Spleen (tissue), 11 donors: ENCODE results near the gene TRABD2A. TPM values are rescaled to one million over a fixed set of nuclear protein-coding genes. Genes with fewer than 3 reads are reported as not detected.

Source experiments
- DNase-seq: peaks from one replicate; pipeline ENCODE4 v3.0.0-alpha.2; 2020
- H3K27ac ChIP-seq, 8 donors: fragments of 200-600 bp; sonication (generic) in 7 of 8; 1 replicate in 4 of 8; 2 replicates in 4 of 8; pipeline versions ENCODE4 v1.5.0 to v1.8.0; 2016 to 2021; ENCODE audit warnings: inconsistent platforms in 4 of 8, mild to moderate bottlenecking in 4 of 8, moderate library complexity in 1 of 8
- H3K27me3 ChIP-seq, 7 donors: fragments of 200-600 bp; sonication (generic) in 6 of 7; replicated peaks in 1 of 7; 1 replicate in 4 of 7; 2 replicates in 3 of 7; pipeline versions ENCODE4 v1.5.0 to v1.8.0; 2016 to 2021; ENCODE audit warnings: inconsistent platforms in 3 of 7, mild to moderate bottlenecking in 1 of 7
- H3K36me3 ChIP-seq, 6 donors: fragments of 200-600 bp; sonication (generic) in 5 of 6; 1 replicate in 4 of 6; 2 replicates in 2 of 6; pipeline versions ENCODE4 v1.5.0 to v1.8.0; 2016 to 2021; ENCODE audit warnings: inconsistent platforms in 2 of 6
- H3K4me1 ChIP-seq, 6 donors: fragments of 200-600 bp; sonication (generic) in 5 of 6; 1 replicate in 3 of 6; 2 replicates in 3 of 6; pipeline versions ENCODE4 v1.5.0 to v1.8.0; 2016 to 2021; ENCODE audit warnings: inconsistent platforms in 3 of 6
- H3K4me3 ChIP-seq, 8 donors: fragments of 200-600 bp; sonication (generic) in 7 of 8; 1 replicate in 4 of 8; 2 replicates in 4 of 8; pipeline versions ENCODE4 v1.5.0 to v1.8.0; 2016 to 2021; ENCODE audit warnings: inconsistent platforms in 4 of 8, mild to moderate bottlenecking in 4 of 8, moderate library complexity in 2 of 8
- H3K9me3 ChIP-seq, 8 donors: fragments of 200-600 bp; sonication (generic) in 7 of 8; 1 replicate in 4 of 8; 2 replicates in 4 of 8; pipeline versions ENCODE4 v1.5.0 to v1.8.0; 2016 to 2021; ENCODE audit warnings: inconsistent platforms in 4 of 8
- CTCF ChIP-seq, 11 experiments: fragments of 200-600 bp in 7 of 11; fragments of 450-650 bp in 4 of 11; sonication (generic) in 4 of 11; IDR thresholded peaks in 8 of 11; conservative IDR thresholded peaks in 3 of 11; 1 replicate in 7 of 11; 2 replicates in 4 of 11; pipeline versions ENCODE4 v1.4.0 to v1.8.0; 2016 to 2021; ENCODE audit warnings: antibody characterized with exemption in 11 of 11, inconsistent platforms in 4 of 11, mild to moderate bottlenecking in 1 of 11
- POLR2A ChIP-seq, 3 donors: fragments of 450-650 bp; IDR thresholded peaks; one replicate each; pipeline ENCODE4 v1.5.1; 2017; ENCODE audit warnings: antibody characterized with exemption in 3 of 3, mild to moderate bottlenecking in 1 of 3
- POLR2AphosphoS5 ChIP-seq, 3 donors: sonication (generic); formaldehyde crosslinking; IDR thresholded peaks; one replicate each; pipeline ENCODE4 v1.5.1; 2017; ENCODE audit warnings: antibody characterized with exemption in 3 of 3
- WGBS, 5 donors: extraction: QIAGEN DNeasy Blood & Tissue Kit in 3 of 5; methylation state at CpG; one replicate each; pipeline versions ENCODE4 v1.1.5 to v1.1.7; 2013 to 2018; 5-methylcytosine and 5-hydroxymethylcytosine counted together
- intact Hi-C: fragments of 100-400 bp; cut with DNase I; formaldehyde crosslinking; loops from one replicate; pipeline ENCODE4 v1.15.0; 2023; ENCODE audit warnings: low total_unique reads
- polyA plus RNA-seq, 3 donors: library from polyadenylated mRNA; stranded (reverse); fragments of 200-250 nt; gene quantifications; one replicate each; pipeline ENCODE4 v1.2.1, GENCODE V29; 2013
- total RNA-seq, 7 donors: library from RNA; depleted of rRNA in 3 of 7; stranded (reverse); fragments of >200 nt in 3 of 7; fragmentation: NEBNext Ultra II Directional in 4 of 7; extraction: Animal tissue kit (Norgen Biotek cat#: 25700) in 4 of 7; gene quantifications; one replicate each; pipeline versions ENCODE4 v1.1.0 to v1.2.1, GENCODE V29; 2016 to 2021
- donor health status: healthy with polysubstance abuse.
- donor health status: DM: no; HTN: no; CAD: no; lungs with moderate emphysema.
- donor health status: DM: no; HTN: no; CAD: no.
- donor health status: Bipolar disorder and iron deficiency.
- donor health status: healthy.
- donor health status: DM: no; HTN: no; CAD: no.
- donor health status: DM: yes; HTN: yes; CAD: no.

The TRABD2A gene
- total and polyA plus RNA-seq, 10 donors: 4.5 to 12.5 (median 8.3) TPM

- no peak overlapping the region for H3K27ac ChIP-seq
- H3K4me1 ChIP-seq: peaks cover 0 to 15% (median 1%) of the 10 kb centered on the region in 6 donors
- TF ChIP-seq CTCF (IDR thresholded peaks at IDR 0.05 in 8 of 11, conservative IDR thresholded peaks at IDR 0.05 in 3 of 11): no peak
- intact Hi-C loops: loop anchor here (5.0 kb wide), 2 partner anchors 61 to 369 kb away; no protein-coding TSS in a partner anchor
- no peak for DNase-seq
- H3K27me3 ChIP-seq: no peaks in the 10 kb centered on the region
- no peaks in the 10 kb centered on the region for H3K36me3 ChIP-seq
- H3K9me3 ChIP-seq: no peaks in the 10 kb centered on the region
- 74 to 85% (median 81%) methylated on average over 3 of the region's 3 CpGs for WGBS, 5 donors
- H3K4me3 ChIP-seq: no peak overlapping the region
Measured at GRCh38 chr2:84866122-84866521, 14.8 kb downstream of the TRABD2A start.

DNA sequence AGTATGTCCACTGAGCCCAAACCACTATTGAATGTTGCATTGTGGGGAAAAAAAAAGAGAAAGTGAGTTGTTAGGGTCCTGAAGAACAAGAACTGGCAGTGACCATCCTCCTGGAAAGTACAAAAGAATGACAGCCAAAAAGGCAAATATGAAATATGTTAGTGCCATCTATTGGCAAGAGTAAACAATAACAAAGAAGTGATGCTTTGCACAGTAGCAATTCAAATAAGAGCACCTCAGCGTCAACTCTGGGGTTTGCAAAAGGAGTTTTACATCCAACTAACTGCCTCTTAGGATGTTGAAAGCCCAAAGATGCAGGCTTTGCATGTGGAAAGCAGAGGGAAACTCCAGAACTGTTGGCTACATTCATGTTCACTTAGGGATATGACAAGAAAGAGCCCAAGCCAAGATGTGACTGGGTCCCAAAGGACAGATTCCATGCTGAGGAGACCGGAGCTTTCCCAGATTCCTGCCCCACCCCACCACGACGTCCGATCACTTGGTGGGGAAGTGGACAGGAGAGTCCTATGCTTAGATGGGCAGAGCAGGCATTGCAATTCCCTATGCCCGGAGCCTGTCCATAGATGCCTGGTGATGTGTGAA, 15.6 kb downstream of the TRABD2A start:
- Histone ChIP-seq H3K4me3 (no peak overlapping the region), H3K27ac (peak overlapping the region in 1 of 8 donors; percentile 16), H3K27me3 (no peaks in the 10 kb centered on the region), H3K9me3 (no peaks in the 10 kb centered on the region), H3K36me3 (no peaks in the 10 kb centered on the region), H3K4me1 (peaks cover 0 to 15% (median 1%) of the 10 kb centered on the region in 6 donors)
- 57 to 68% (median 67%) methylated on average over 6 of the region's 6 CpGs for WGBS, 5 donors
- no peak for TF ChIP-seq POLR2AphosphoS5 (IDR thresholded peaks at IDR 0.05)
- TF ChIP-seq CTCF (IDR thresholded peaks at IDR 0.05 in 8 of 11, conservative IDR thresholded peaks at IDR 0.05 in 3 of 11): peak in 8 of 11 experiments; percentile 23 to 66 (median 54)
- intact Hi-C loops: loop anchor here (5.0 kb wide), 2 partner anchors 62 to 368 kb away; no protein-coding TSS in a partner anchor
- DNase-seq: no peak

GRCh38 chr2:84862006-84862405, 18.9 kb downstream of the TRABD2A start:
- TF ChIP-seq POLR2A (IDR thresholded peaks at IDR 0.05) (no peak), CTCF (IDR thresholded peaks at IDR 0.05 in 8 of 11, conservative IDR thresholded peaks at IDR 0.05 in 3 of 11) (no peak), POLR2AphosphoS5 (IDR thresholded peaks at IDR 0.05) (no peak)
- H3K4me1 ChIP-seq: peaks cover 0 to 30% (median 5%) of the 10 kb centered on the region in 6 donors
- no peaks in the 10 kb centered on the region for H3K36me3 ChIP-seq
- no peak for DNase-seq
- H3K27me3 ChIP-seq: no peaks in the 10 kb centered on the region
- H3K9me3 ChIP-seq: no peaks in the 10 kb centered on the region
- intact Hi-C loops: no loop called here
- WGBS, 5 donors: 70 to 92% (median 83%) methylated on average over 6 of the region's 6 CpGs
- H3K4me3 ChIP-seq: no peak overlapping the region
- peak overlapping the region in 1 of 8 donors; percentile 9 for H3K27ac ChIP-seq

GRCh38 chr2:84861539-84861938, 19.3 kb downstream of the TRABD2A start:
- no peak for TF ChIP-seq POLR2A (IDR thresholded peaks at IDR 0.05)
- no peak for DNase-seq
- 75 to 87% (median 78%) methylated on average over 5 to 6 of the region's 6 CpGs for WGBS, 5 donors
- no peaks in the 10 kb centered on the region for H3K36me3 ChIP-seq
- H3K27ac ChIP-seq: peak overlapping the region in 1 of 8 donors; percentile 9
- no peak overlapping the region for H3K4me3 ChIP-seq
- intact Hi-C loops: no loop called here
- no peaks in the 10 kb centered on the region for H3K9me3 ChIP-seq
- H3K4me1 ChIP-seq: peaks cover 0 to 34% (median 9%) of the 10 kb centered on the region in 6 donors
- no peaks in the 10 kb centered on the region for H3K27me3 ChIP-seq
